HG03469 (cell line): ENCODE data around the gene SLC35F3.
"Not testable (repeated sequence)": the region's sequence is repeated elsewhere in the genome, so short reads cannot be mapped to it uniquely, and the experiment has no call there.

Experiments used
- ATAC-seq: cut with Tn5 transposase; IDR thresholded peaks from one replicate; pipeline ENCODE4 v1.9.1; 2021; ENCODE audit warnings: mild to moderate bottlenecking, moderate library complexity, moderate number of reproducible peaks; ENCODE audit not compliant: unreplicated experiment

The SLC35F3 gene

GRCh38 chr1:234243521-234244260 is 339.2 kb downstream of the SLC35F3 start:
- ATAC-seq, result no peak

GRCh38 chr1:234244482-234244881 is 340.0 kb downstream of the SLC35F3 start:
- ATAC-seq, result no peak

GRCh38 chr1:234246638-234247116 is 342.2 kb downstream of the SLC35F3 start:
- ATAC-seq, result peak; percentile 90

- not testable (repeated sequence) for ATAC-seq
These were observed 343.3 kb downstream of the SLC35F3 start for GRCh38 chr1:234247746-234248145.

GRCh38 chr1:234250747-234251146 is 346.3 kb downstream of the SLC35F3 start:
- ATAC-seq, result no peak

- no peak for ATAC-seq
These were observed 349.3 kb downstream of the SLC35F3 start for GRCh38 chr1:234253732-234254131.

GRCh38 chr1:234256359-234256758 is 351.9 kb downstream of the SLC35F3 start:
- ATAC-seq, result no peak

GRCh38 chr1:234258071-234258470 is 353.6 kb downstream of the SLC35F3 start:
- no peak for ATAC-seq

GRCh38 chr1:234260578-234260977 is 356.1 kb downstream of the SLC35F3 start:
- ATAC-seq, result no peak

GRCh38 chr1:234261545-234261944 is 357.1 kb downstream of the SLC35F3 start:
- ATAC-seq, result no peak

GRCh38 chr1:234262007-234262753 is 357.7 kb downstream of the SLC35F3 start:
- no peak for ATAC-seq

- no peak for ATAC-seq
These were observed 358.3 kb downstream of the SLC35F3 start for GRCh38 chr1:234262754-234263105.

- ATAC-seq, result no peak
These were observed 360.4 kb downstream of the SLC35F3 start for GRCh38 chr1:234264832-234265231.

- no peak for ATAC-seq
These were observed 360.8 kb downstream of the SLC35F3 start for GRCh38 chr1:234265321-234265720.

- no peak for ATAC-seq
These were observed 361.4 kb downstream of the SLC35F3 start for GRCh38 chr1:234265861-234266260.

GRCh38 chr1:234270093-234270492 is 365.6 kb downstream of the SLC35F3 start:
- ATAC-seq, result no peak

- no peak for ATAC-seq
These were observed 366.2 kb downstream of the SLC35F3 start for GRCh38 chr1:234270581-234271242.

- peak; percentile 95 for ATAC-seq
These were observed 366.7 kb downstream of the SLC35F3 start for GRCh38 chr1:234271243-234271606.

GRCh38 chr1:234272656-234273312 is 368.3 kb downstream of the SLC35F3 start:
- no peak for ATAC-seq

GRCh38 chr1:234273981-234274380 is 369.5 kb downstream of the SLC35F3 start:
- no peak for ATAC-seq

- ATAC-seq, result no peak
These were observed 371.8 kb downstream of the SLC35F3 start for GRCh38 chr1:234276151-234276788.
